ENCODE measurements around the gene THOC5.
"Not testable (repeated sequence)": the region's sequence is repeated elsewhere in the genome, so short reads cannot be mapped to it uniquely, and the experiment has no call there.

THOC5 gene

GRCh38 chr22:29563652-29564460, 10.3 kb upstream of the THOC5 start:
- DNase-seq (ENCODE audit: extremely low read depth in 1 of 2, low read depth in 1 of 2), result no peak

- no peak for DNase-seq (ENCODE audit: extremely low read depth in 1 of 2, low read depth in 1 of 2)
Measured at GRCh38 chr22:29559853-29560252, 6.3 kb upstream of the THOC5 start.

GRCh38 chr22:29559030-29559429, 5.5 kb upstream of the THOC5 start:
- DNase-seq (ENCODE audit: extremely low read depth in 1 of 2, low read depth in 1 of 2), result no peak

GRCh38 chr22:29555065-29555644, 1.6 kb upstream of the THOC5 start:
- DNase-seq (ENCODE audit: extremely low read depth in 1 of 2, low read depth in 1 of 2), result no peak

GRCh38 chr22:29552357-29552756, 1.2 kb downstream of the THOC5 start:
- DNase-seq (ENCODE audit: extremely low read depth in 1 of 2, low read depth in 1 of 2), result not testable (repeated sequence)

- no peak for DNase-seq (ENCODE audit: extremely low read depth in 1 of 2, low read depth in 1 of 2)
Measured at GRCh38 chr22:29550005-29550404, 3.6 kb downstream of the THOC5 start.

- not testable (repeated sequence) for DNase-seq (ENCODE audit: extremely low read depth in 1 of 2, low read depth in 1 of 2)
Measured at GRCh38 chr22:29545045-29545444, 8.5 kb downstream of the THOC5 start.

- no peak for DNase-seq (ENCODE audit: extremely low read depth in 1 of 2, low read depth in 1 of 2)
Measured at GRCh38 chr22:29541845-29542244, 11.7 kb downstream of the THOC5 start.

GRCh38 chr22:29539105-29539504, 14.5 kb downstream of the THOC5 start:
- no peak for DNase-seq (ENCODE audit: extremely low read depth in 1 of 2, low read depth in 1 of 2)

GRCh38 chr22:29536411-29536810, 17.1 kb downstream of the THOC5 start:
- no peak for DNase-seq (ENCODE audit: extremely low read depth in 1 of 2, low read depth in 1 of 2)

GRCh38 chr22:29531419-29531818, 22.1 kb downstream of the THOC5 start:
- DNase-seq (ENCODE audit: extremely low read depth in 1 of 2, low read depth in 1 of 2), result no peak

GRCh38 chr22:29530716-29531115, 22.8 kb downstream of the THOC5 start:
- DNase-seq (ENCODE audit: extremely low read depth in 1 of 2, low read depth in 1 of 2), result no peak

GRCh38 chr22:29528144-29528543, 25.4 kb downstream of the THOC5 start:
- no peak for DNase-seq (ENCODE audit: extremely low read depth in 1 of 2, low read depth in 1 of 2)

GRCh38 chr22:29524442-29525191, 28.9 kb downstream of the THOC5 start:
- DNase-seq (ENCODE audit: extremely low read depth in 1 of 2, low read depth in 1 of 2), result no peak

- no peak for DNase-seq (ENCODE audit: extremely low read depth in 1 of 2, low read depth in 1 of 2)
Measured at GRCh38 chr22:29523761-29524160, 29.8 kb downstream of the THOC5 start.

- DNase-seq (ENCODE audit: extremely low read depth in 1 of 2, low read depth in 1 of 2), result no peak
Measured at GRCh38 chr22:29521526-29521925, 32.0 kb downstream of the THOC5 start.

- DNase-seq (ENCODE audit: extremely low read depth in 1 of 2, low read depth in 1 of 2), result no peak
Measured at GRCh38 chr22:29520851-29521250, 32.7 kb downstream of the THOC5 start.

GRCh38 chr22:29519996-29520395, 33.6 kb downstream of the THOC5 start:
- no peak for DNase-seq (ENCODE audit: extremely low read depth in 1 of 2, low read depth in 1 of 2)

GRCh38 chr22:29518427-29518826, 35.1 kb downstream of the THOC5 start:
- no peak for DNase-seq (ENCODE audit: extremely low read depth in 1 of 2, low read depth in 1 of 2)

- DNase-seq (ENCODE audit: extremely low read depth in 1 of 2, low read depth in 1 of 2), result no peak
Measured at GRCh38 chr22:29517215-29517908, 36.2 kb downstream of the THOC5 start.

GRCh38 chr22:29512031-29512430, 41.5 kb downstream of the THOC5 start:
- DNase-seq (ENCODE audit: extremely low read depth in 1 of 2, low read depth in 1 of 2), result no peak

All from stimulated activated CD8-positive, alpha-beta memory T cell treated with anti-CD3 and anti-CD28 coated beads, Interleukin-7, amount 100 ng/mL, for 48 hours (primary cell).